Measurements from ENCODE around the gene PRKN. TPM values are rescaled to one million over a fixed set of nuclear protein-coding genes. Genes with fewer than 3 reads are reported as not detected.

PRKN gene
- total and polyA plus RNA-seq, 9 donors: 3.0 to 15.0 (median 9.2) TPM

DNA sequence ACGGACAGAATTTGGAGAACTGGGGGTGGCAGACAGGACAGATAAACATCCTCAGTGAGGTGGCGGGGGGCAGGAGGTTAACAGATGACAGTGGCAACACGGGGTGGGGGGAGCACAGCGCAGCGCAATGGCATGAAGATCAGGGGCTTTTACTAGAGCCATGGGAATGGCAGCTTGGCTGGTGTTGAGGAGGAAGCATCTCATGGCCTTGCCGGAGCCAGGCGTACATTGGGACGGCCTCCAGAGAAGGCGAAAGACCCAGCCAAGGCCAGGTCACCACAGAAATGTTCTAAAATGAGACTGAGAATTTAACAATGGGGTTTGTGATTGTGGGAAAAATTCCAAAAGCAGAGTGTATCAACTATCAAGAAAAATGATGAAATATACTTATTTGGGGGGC, 173.0 kb downstream of the PRKN start:
- Histone ChIP-seq H3K4me3 (no peak overlapping the region), H3K27me3 (no peaks in the 10 kb centered on the region), H3K36me3 (no peaks in the 10 kb centered on the region), H3K9me3 (no peaks in the 10 kb centered on the region), H3K27ac (no peak overlapping the region), H3K4me1 (ENCODE audit: insufficient read depth) (no peaks in the 10 kb centered on the region)
- 80 to 86% (median 80%) methylated on average over 9 of the region's 9 CpGs for WGBS, 3 donors
- intact Hi-C loops (cut with DNase I): no loop called here
- DNase-seq: no peak
- TF ChIP-seq EP300 (IDR thresholded peaks at IDR 0.05) (no peak), POLR2A (IDR thresholded peaks at IDR 0.05) (no peak)
- TF ChIP-seq, protein P1, sequence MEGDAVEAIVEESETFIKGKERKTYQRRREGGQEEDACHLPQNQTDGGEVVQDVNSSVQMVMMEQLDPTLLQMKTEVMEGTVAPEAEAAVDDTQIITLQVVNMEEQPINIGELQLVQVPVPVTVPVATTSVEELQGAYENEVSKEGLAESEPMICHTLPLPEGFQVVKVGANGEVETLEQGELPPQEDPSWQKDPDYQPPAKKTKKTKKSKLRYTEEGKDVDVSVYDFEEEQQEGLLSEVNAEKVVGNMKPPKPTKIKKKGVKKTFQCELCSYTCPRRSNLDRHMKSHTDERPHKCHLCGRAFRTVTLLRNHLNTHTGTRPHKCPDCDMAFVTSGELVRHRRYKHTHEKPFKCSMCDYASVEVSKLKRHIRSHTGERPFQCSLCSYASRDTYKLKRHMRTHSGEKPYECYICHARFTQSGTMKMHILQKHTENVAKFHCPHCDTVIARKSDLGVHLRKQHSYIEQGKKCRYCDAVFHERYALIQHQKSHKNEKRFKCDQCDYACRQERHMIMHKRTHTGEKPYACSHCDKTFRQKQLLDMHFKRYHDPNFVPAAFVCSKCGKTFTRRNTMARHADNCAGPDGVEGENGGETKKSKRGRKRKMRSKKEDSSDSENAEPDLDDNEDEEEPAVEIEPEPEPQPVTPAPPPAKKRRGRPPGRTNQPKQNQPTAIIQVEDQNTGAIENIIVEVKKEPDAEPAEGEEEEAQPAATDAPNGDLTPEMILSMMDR (IDR thresholded peaks at IDR 0.05): no peak

DNA sequence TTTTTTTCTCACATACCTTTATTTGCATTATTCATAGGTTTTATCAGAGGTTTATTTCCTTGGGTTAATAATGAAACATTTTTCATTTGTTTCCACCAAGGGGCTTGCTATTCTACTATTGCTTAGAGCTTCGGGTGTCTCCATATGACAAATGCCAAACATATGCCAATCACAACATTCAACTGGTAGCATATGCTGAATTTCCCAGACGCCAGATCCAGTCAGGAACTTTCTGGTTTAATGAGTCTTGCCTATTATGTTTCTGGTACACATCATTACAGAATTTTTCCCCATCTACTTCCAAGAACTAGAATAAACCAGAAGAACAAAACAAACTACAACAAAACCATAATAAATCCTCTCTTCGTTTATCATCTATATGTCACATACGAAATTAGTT, 180.7 kb downstream of the PRKN start:
- intact Hi-C loops (cut with DNase I): no loop called here
- Histone ChIP-seq H3K4me3 (no peak overlapping the region), H3K27me3 (no peaks in the 10 kb centered on the region), H3K36me3 (no peaks in the 10 kb centered on the region), H3K4me1 (ENCODE audit: insufficient read depth) (no peaks in the 10 kb centered on the region), H3K27ac (no peak overlapping the region), H3K9me3 (no peaks in the 10 kb centered on the region)
- DNase-seq: no peak
- WGBS, 3 donors: 52 to 60% (median 54%) methylated on average over 4 of the region's 4 CpGs
- TF ChIP-seq, protein P1 (IDR thresholded peaks at IDR 0.05): no peak
- no peak for TF ChIP-seq EP300 (IDR thresholded peaks at IDR 0.05)
- TF ChIP-seq POLR2A (IDR thresholded peaks at IDR 0.05): no peak

DNA sequence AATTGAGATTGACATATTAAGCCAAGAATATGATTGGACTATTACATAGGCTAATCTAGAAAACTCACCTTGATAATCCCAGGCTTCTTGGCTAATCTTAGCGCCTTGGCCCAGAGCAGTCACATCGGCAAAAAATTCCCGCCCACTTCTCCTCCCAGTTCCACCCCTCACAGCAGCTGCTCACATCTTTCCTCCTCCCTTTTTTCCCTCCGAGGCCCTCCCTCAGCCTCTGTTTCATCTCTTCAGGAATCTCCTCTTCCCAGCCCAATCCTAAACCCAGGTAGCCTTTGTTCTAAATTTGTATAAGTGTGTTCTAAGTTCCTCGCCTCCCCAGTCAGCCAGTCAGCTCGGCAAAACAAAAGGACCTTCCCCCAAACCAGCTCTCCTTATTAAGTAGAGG, 184.3 kb downstream of the PRKN start:
- TF ChIP-seq, protein P1 (IDR thresholded peaks at IDR 0.05): no peak
- TF ChIP-seq EP300 (IDR thresholded peaks at IDR 0.05): no peak
- no peak for TF ChIP-seq POLR2A (IDR thresholded peaks at IDR 0.05)
- 89 to 92% (median 90%) methylated on average over 6 of the region's 6 CpGs for WGBS, 3 donors
- DNase-seq: no peak
- Histone ChIP-seq H3K36me3 (no peaks in the 10 kb centered on the region), H3K27me3 (no peaks in the 10 kb centered on the region), H3K27ac (no peak overlapping the region), H3K4me1 (ENCODE audit: insufficient read depth) (peaks cover 4% of the 10 kb centered on the region), H3K4me3 (no peak overlapping the region), H3K9me3 (no peaks in the 10 kb centered on the region)
- intact Hi-C loops (cut with DNase I): no loop called here

GRCh38 chr6:162541019-162541601, 186.5 kb downstream of the PRKN start:
- H3K4me1 ChIP-seq (ENCODE audit: insufficient read depth): peaks cover 4% of the 10 kb centered on the region
- intact Hi-C loops (cut with DNase I): no loop called here
- H3K9me3 ChIP-seq: no peaks in the 10 kb centered on the region
- H3K27ac ChIP-seq: no peak overlapping the region
- WGBS, 3 donors: 88 to 92% (median 91%) methylated on average over 4 of the region's 4 CpGs
- H3K27me3 ChIP-seq: no peaks in the 10 kb centered on the region
- no peak for DNase-seq
- TF ChIP-seq EP300 (IDR thresholded peaks at IDR 0.05) (no peak), POLR2A (IDR thresholded peaks at IDR 0.05) (no peak)
- TF ChIP-seq, protein P1 (IDR thresholded peaks at IDR 0.05): no peak
- no peak overlapping the region for H3K4me3 ChIP-seq
- no peaks in the 10 kb centered on the region for H3K36me3 ChIP-seq
